Activated CD4-positive, alpha-beta T cell treated with anti-CD3 and anti-CD28 coated beads, Interleukin-2, amount 50 U/mL, for 16 hours (primary cell): ENCODE results near the gene STOML1.
A peak's percentile ranks its signal among the peaks of the same experiment; 100 is the strongest.

Experiments
- DNase-seq: peaks from one replicate; pipeline ENCODE4 v3.0.0-alpha.2; 2020

STOML1 gene

GRCh38 chr15:73959801-73960200, 32.3 kb downstream of the STOML1 start:
- no peak for DNase-seq

DNA sequence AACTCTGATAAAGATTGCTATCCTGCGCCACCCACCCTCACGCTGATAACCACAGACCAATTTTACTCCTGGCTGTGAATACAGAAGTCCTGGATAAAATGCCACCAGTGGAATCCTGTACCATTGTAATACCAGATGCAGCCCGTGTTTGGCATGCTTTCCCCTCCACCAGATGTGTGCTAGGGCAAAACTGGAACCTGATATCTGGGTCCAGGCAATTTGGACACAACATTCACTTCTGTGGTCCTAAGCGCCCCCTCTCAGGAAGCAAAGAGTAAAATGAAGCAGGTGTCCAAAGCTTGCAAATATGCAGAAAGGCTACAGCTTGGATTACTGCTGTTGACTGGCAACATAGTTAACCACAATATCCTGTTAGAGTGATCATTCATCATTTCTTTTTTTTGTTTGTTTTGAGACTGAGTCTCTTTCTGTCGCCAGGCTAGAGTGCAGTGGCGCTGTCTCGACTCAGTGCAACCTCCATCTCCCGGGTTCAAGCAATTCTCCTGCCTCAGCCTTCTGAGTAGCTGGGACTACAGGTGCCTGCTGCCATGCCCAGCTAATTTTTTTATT, 33.0 kb downstream of the STOML1 start:
- DNase-seq = peak; percentile 60

GRCh38 chr15:73957785-73958184, 34.3 kb downstream of the STOML1 start:
- no peak for DNase-seq

DNA sequence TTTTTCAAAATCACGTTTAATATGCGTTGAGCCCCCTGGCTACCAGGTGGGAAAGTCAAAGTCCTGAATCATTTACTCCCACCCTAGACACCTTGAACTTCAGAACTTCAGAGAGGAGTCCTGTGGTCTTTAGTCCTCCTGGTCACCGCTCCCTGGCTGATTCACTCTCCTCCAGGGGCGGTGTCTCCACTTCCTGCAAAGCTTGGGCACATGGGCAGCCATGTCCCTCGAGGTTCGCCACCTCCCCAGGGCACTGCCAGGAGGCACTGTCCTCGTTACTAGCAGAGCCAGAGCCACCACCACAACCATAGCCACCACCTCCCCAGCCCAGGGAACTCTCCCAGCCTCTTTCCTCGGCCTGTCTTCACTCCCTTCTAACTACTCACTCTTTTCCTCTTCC, 34.8 kb downstream of the STOML1 start:
- DNase-seq = no peak

GRCh38 chr15:73956743-73957135, 35.4 kb downstream of the STOML1 start:
- DNase-seq = no peak

GRCh38 chr15:73955861-73956742, 36.0 kb downstream of the STOML1 start:
- no peak for DNase-seq

GRCh38 chr15:73955326-73955725, 36.8 kb downstream of the STOML1 start:
- no peak for DNase-seq

- no peak for DNase-seq
Observed at GRCh38 chr15:73954188-73955145, 37.6 kb downstream of the STOML1 start.

- DNase-seq = no peak
Observed at GRCh38 chr15:73952913-73953750, 39.0 kb downstream of the STOML1 start.

- DNase-seq = no peak
Observed at GRCh38 chr15:73952171-73952912, 39.8 kb downstream of the STOML1 start.

GRCh38 chr15:73951601-73952000, 40.5 kb downstream of the STOML1 start:
- no peak for DNase-seq

GRCh38 chr15:73950831-73951561, 41.1 kb downstream of the STOML1 start:
- DNase-seq = peak; percentile 64

DNA sequence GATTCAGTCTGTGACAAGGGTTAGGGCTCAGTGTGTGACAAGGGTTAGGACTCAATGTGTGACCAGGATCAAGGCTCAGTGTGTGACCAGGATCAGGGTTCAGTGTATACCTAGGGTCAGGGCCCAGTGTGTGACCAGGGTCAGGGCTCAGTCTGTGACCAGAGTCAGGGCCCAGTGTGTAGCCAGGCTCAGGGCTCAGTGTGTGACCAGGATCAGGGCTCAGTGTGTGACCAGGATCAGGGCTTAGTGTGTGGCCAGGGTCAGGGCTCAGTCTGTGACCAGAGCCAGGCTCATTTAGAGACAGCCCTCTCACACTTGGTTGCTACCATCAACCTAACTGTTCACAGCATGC, 41.6 kb downstream of the STOML1 start:
- no peak for DNase-seq

DNA sequence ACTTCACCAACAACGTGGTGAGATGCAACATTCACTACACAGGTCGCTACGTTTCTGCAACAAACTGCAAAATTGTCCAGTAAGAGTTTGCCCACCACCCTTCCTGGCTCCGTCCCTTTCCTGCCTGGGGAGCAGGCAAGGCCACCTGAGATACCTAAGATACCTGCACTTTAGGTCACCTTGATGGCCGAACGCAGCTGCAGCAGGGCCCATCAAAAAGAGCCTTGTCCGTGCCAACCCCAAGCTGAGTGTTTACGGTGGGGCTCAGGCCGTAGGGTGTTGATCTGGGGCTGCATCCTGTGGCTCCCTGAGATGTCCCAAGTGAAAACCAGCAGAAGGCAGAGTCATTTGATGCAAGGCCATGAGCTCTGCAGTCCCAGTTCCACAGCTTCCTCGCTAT, 42.6 kb downstream of the STOML1 start:
- no peak for DNase-seq

DNA sequence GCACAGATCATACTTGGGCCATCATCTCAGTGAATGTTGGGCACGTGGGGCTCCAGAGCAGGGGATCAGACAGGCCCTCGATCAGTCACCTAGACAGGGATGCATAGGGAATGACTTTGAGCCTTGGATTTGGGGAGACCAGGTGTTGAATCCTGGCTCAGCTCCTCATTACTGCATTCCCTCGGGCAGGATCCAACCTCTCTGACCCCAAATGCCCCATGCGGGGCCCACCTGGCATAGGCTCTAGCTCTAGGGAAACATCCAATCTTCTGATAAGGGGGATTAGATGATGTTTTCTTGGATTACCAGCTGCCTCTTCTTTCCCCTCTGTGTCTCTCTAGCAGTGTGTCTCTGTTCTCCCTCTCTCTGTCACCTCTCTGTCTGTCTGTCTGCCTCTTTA, 43.1 kb downstream of the STOML1 start:
- no peak for DNase-seq

DNA sequence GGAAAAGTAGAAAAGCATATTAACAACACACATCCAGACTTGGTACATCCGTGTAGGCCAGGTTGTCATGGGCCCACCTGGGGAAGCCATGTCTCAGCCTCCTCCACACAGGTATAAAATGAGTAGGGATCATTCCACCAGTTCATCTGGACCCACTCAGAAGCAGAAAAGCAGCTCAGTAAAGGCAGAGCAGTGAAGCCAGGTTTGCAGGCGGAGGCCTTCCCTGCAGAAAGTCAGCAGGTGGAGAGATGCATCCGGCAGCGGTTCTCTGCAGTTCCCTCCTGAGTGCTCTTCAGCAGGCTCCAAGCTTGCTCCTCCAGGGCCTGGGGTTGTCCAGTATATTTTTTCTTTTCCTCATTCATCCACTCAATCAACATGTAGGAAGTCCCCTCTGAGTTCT, 43.7 kb downstream of the STOML1 start:
- DNase-seq = no peak

- DNase-seq = no peak
Observed at GRCh38 chr15:73947651-73948050, 44.4 kb downstream of the STOML1 start.

DNA sequence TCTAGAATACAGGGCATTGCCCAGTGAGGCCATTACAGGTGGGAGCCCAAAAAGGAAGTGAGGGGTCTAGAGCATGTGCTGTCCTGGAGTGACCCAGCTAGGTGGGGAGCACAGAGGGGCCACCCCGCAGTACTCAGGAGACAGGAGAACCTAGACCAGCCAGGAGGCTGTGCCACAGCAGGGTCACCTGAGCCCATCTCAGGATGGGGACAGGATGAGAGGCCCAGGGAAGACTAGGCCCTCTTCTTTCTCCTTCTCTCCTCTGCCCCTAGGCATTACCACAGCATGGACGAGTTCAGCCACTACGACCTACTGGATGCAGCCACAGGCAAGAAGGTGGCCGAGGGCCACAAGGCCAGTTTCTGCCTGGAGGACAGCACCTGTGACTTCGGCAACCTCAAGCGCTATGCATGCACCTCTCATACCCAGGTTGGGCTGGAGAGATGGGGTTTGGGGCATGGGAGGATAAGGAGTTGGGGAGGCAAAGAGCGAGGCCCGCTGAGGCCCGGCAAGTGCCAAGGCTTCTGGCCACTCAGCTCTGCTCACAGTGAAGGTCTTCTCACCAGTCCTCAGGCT, 45.2 kb downstream of the STOML1 start:
- no peak for DNase-seq

- no peak for DNase-seq
Observed at GRCh38 chr15:73946046-73946721, 45.9 kb downstream of the STOML1 start.

DNA sequence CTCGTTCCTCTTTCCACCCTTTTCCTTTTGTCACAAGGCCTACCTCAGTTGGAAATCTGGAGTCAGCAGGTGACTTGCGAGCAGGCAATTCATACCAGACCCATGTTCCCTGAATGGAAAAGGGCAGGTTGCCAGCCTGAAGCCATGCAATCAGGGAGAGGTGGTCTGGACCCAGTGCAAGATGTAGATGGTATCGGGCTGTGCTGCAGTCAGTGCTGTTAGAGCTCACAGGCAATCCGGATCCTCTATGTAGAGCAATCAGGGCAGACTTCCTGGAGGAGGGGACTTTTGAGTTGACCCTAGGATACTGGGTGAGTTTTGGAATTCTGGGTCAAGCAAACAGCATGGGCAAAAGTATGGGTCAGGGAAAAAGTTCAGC, 47.0 kb downstream of the STOML1 start:
- no peak for DNase-seq
